GM21723 (cell line): ENCODE data around the gene DHTKD1.

ENCODE experiments used
- ATAC-seq: cut with Tn5 transposase; IDR thresholded peaks from one replicate; pipeline ENCODE4 v1.9.1; 2021; ENCODE audit warnings: mild to moderate bottlenecking, moderate library complexity; ENCODE audit not compliant: unreplicated experiment

DHTKD1 gene, protein sequence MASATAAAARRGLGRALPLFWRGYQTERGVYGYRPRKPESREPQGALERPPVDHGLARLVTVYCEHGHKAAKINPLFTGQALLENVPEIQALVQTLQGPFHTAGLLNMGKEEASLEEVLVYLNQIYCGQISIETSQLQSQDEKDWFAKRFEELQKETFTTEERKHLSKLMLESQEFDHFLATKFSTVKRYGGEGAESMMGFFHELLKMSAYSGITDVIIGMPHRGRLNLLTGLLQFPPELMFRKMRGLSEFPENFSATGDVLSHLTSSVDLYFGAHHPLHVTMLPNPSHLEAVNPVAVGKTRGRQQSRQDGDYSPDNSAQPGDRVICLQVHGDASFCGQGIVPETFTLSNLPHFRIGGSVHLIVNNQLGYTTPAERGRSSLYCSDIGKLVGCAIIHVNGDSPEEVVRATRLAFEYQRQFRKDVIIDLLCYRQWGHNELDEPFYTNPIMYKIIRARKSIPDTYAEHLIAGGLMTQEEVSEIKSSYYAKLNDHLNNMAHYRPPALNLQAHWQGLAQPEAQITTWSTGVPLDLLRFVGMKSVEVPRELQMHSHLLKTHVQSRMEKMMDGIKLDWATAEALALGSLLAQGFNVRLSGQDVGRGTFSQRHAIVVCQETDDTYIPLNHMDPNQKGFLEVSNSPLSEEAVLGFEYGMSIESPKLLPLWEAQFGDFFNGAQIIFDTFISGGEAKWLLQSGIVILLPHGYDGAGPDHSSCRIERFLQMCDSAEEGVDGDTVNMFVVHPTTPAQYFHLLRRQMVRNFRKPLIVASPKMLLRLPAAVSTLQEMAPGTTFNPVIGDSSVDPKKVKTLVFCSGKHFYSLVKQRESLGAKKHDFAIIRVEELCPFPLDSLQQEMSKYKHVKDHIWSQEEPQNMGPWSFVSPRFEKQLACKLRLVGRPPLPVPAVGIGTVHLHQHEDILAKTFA

DNA sequence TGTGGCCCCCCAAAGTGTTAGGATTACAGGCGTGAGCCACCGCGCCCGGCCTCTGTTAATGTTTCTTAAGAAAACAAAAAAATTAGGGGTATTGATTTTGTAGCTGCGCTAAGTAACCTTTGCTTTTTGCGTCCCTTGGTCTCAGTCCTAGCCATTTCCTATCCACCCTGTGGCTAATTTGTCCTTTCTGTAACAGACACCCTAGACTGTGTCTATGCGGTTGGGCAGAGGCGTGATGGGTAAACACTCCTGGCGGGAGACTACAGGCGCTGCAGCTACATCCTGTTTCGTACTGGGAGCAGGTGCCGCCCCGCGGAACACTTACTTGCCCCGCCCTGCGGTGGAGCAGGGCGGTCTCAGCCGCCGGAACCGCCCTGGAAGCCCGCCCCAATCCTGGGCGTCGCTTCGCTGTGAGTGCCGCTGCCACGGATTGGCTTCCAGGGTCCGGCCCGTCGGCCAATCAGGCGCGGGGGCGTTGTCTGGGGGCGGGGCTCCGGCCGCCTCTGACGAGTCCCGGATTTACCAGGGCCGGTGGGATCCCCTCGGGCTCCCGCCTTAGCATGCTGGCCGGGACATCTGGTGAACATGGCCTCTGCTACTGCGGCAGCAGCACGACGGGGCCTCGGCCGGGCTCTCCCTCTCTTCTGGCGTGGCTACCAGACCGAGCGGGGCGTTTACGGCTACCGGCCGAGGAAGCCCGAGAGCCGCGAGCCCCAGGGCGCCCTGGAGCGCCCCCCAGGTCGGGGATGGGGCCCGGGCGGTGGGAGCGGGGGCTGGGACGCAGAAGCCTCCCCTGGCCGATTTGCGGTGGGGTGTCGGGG is at the start of gene DHTKD1:
DHTKD1 (plus strand) TSS at position 506 of the 821 bp plus-strand sequence; CDS start at position 586, 80 bp downstream.
- peak; percentile 95 for ATAC-seq

DNA sequence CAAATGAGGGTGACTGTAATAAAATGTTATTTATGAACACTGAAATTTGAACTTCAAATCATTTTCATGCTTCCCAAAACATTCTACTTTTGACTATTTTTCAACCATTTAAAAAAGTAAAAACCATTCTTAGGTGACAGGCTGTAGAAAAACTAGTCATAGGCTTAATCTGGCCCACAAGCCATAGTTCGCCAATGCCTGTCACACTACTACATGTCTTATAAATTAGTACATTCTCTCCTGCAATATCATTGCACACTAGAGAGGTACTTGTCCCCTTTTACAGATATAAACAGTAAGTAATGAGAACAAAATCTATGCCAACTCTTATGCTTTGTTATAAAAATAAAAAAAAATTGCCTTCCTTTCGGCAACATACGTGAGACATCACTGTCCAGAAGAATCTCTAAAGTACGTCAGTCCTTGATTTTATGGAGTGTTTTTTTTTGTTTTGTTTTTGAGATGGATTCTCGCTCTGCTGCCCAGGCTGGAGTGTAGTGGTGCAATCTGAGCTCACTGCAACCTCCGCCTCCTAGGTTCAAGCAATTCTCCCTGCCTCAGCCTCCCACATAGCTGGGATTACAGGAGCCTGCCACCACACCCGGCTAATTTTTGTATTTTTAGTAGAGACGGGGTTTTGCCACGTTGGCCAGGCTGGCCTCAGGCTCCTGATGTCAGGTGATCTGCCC is 49.3 kb upstream of the DHTKD1 start:
- ATAC-seq: no peak

DNA sequence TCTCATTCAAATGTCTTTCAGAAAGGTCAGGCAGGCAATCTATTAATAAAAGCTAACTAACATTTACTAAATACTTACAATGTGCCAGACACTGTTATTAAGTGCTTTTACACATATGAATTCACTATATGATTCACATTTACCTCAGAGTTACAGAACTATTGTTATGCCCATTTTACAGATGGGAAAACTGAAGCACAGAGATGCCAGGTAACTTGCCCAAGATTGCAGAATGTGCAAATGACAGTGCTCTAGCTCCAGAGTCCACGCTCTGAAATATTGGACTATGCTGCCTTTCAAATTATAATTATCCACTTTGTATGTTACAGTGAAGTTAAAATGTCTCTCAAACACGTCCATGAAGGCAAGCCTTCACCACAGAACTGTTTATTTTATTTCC is 48.2 kb upstream of the DHTKD1 start:
- ATAC-seq: no peak

DNA sequence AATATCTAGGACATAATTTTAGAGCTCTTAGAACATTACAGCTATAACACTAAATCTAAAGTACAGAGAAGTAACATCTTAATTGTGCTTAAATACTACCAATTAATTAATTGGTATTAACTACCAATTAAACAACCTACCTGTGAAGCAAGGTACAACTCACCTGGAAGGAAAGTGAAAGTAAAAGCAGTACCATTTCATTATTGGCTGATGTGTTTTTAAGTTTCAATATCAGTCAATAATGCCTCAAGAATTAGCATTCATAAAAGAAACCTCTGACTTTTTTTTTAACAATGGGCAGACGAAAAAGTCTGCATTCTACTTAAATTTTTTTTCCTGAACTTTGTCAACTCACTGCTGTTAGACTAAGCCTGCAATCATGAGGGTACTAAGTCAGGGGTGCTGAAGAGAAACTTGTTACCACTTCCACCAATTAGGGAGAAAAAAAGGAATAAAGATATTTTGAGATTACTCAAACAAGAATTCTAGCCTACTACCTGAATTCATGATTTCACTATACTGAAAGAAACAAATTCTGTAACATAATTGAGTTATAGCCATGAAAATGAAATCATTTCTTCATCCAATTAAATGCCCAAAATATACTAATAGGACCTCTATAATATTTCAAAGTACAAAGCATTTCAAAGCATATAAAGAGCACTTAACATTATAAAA is 46.0 kb upstream of the DHTKD1 start:
- ATAC-seq: no peak

DNA sequence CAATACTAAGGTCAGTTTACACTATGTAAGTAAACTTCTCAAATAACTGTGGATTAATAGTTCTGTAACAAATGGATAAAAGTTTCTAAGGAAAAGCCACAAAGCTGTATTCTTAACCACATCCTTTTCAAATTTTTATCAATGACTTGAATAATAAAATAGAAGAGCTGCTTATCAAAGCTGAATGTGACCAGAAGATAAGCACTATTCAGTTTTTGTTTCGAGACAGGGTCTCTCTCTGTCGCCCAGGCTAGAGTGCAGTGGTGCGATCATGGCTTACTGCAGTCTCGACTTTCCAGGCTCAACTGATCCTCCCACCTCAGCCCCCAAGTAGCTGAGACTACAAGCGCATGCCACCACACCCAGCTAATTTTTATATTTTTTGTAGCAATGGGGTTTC is 43.2 kb upstream of the DHTKD1 start:
- no peak for ATAC-seq

DNA sequence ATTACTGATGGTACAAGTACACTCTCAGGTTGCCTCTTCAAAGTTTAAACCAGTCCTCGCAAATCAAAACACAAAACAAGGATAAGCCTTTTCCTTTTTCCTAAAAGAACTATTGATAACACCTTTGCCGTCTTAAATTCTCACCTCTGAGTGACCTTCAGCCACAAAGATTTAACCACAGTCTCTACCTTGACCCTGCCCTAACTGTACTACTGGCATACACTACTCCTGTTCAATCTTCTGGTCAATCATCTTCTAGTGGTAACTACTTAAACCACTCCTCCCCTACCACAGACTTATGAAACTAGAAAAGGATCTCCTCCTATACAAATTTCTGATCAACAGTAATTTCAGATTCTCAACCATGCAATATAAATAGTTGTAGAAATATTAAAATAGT is 41.2 kb upstream of the DHTKD1 start:
- no peak for ATAC-seq

DNA sequence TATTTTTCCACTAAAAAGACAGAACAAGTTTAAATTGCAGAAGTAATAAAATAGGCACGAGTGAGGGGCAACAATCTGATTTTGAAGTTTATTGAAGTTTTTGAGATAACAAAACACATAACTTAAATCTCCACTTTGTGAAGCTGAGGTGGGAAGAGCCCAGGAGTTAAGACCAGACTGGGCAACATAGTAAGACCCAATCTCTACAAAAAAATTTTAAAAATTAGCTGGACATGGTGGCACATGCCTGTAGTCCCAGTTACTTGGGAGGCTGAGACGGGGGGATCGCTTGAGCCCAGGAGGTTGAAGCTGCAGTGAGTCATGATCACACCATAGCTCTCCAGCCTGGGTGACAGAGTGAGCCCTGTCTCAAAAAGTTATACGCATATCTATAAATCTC is 37.4 kb upstream of the DHTKD1 start:
- no peak for ATAC-seq

DNA sequence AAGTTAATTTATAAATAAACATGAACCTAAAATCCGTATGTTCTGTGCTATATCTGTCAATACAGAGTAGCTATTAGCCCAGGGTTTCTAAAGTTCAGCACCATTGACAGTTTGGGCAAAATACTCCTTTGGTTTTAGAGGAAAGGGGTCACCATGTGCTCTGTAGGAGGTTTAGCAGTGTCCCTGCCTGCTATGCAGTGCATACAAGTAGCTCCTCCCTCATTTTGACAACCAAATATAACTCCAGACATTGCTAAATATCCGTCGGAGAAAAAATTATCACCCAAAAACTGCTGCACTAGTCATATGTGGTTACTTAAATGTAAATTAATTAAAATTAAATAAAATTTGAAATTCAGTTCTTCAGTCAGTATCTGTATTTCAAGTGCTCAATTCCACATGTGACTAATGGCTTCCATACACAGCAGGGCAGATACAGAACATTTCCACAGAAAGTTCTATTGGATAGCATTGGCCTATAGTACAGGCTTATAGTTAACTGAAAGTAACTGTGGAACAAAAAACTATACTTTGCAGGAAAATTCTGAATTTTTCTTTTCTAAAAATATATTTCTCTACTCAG is 32.6 kb upstream of the DHTKD1 start:
- ATAC-seq: no peak

DNA sequence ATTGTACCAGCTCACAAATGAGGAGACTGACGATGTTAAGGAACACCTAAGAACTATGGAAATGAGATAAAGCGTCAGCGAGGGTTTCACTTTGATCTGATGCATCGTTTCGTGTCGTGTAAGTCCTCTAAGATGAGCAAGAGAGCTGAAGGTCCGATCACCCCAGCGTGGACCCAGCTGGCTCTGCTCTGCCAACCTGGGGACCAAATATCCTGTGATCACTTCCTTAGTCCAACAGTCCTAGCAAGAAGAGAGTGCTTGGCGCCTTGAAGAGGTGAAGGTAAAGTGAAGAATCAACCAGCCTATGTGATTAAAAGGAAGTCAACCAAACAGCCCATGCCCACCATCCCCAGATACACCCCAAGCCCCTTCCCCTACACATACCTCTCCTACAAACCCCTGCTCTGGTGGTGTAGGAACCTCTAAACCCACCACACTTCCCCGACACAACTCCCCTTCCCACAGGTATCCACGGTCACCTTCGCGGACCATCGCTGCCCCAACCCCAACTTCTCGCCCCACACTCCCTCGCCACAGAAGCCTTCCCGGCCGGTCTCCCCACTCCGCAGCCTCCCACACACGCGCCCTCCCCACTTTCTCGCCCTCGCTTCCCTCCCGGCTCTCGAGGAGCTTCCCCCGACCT is 26.9 kb upstream of the DHTKD1 start:
- no peak for ATAC-seq

DNA sequence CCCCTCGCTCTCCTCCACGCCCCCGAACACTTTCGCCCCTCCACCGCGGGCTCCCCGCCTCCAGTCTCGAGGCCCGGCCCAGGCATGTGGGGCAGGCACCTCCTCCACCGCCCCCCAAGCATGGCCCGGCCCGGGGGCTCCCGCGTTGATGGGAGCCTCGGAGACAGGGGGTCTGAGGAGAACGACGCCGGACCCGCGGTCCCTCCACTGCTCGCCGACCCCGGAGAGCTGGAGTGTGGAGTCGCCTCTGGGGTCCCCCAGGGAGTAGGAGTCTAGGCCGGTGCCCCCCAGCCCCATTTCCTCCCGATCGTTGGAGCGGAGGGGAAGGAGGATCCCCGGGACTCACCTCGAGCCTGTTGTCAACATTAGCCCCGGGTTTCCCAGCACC is 26.4 kb upstream of the DHTKD1 start:
- peak; percentile 8 for ATAC-seq

DNA sequence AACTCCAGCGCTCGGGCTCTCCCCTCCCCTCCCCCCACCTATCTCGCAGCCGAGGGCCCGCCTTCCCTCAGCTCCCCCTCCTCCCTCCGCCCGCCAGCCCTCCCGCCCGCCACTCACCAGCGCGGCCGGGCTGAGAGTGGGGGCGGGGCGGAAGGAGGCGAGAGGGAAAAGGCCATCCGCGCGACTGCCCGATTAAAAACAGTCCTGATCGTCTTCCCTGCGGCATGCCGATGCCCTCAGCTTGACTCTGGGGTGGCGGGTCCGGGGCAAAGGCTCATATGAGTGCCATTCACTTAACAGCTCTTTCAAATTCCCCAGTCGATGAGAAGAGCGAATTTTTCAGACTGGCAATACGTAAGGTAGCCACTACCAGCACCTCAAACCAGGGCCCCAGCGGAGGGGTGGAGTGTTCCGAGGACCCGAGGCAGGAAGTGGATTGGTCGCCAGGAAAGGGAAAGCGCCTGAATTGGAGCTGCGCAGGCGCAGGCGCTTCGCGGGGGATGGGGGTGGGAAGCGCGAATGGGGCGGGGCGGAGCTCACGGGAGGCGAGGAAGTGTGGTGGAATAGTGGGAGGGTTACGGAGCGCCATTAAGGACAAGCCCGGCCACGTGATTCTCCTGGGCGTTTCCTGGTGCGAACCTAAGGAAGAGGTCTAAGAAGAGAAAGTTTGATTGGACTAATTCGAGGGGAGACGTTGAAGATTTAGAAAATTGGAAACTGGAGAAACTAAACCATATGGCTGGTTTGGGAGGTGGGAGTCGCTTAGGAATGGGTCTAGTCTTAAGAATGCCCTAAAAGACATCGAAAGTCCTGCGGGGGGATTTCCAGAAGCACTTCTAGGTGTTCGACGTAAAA is 25.7 kb upstream of the DHTKD1 start, which contains the start of gene UPF2:
UPF2 (minus strand) TSS at position 13 of the 855 bp plus-strand sequence. CDS start 7,386 bp downstream, outside the sequence.
- ATAC-seq: peak; percentile 60

DNA sequence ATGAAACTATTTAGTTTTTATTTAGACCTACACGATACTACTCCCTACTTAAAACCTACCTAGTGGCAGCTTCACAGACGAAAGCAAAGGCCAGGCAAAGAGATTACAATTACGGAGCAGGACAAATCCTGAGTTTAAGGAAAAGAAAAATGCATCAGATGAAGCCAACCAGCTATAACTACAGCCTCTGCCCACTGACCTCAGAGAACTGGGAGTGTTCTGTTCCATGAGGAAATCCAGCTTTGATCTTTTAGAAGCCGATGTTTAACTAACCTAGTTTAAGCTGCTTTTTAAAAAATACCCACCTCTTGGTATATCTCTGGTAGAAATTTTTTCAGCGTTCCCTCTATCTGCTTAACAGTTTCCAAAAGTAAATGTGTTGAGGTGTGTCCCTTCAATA is 23.2 kb upstream of the DHTKD1 start:
- no peak for ATAC-seq

DNA sequence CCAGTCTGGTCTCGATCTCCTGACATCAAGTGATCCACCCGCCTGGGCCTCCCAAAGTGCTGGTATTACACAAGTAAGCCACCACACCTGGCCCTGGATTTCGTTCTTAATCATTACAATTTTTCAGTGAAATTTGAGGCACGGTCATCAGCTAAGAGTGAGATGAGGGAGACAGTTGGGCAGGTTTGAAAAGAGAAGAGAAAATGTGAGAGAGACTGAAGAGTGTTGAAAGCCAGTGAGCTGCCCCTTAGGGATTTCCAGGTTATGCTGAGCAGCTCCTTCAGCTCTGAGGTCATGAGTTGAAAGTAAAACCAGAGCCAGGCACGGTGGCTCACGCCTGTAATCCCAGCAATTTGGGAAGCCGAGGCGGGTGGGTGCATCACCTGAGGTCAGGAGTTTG is 20.2 kb upstream of the DHTKD1 start:
- peak; percentile 37 for ATAC-seq

DNA sequence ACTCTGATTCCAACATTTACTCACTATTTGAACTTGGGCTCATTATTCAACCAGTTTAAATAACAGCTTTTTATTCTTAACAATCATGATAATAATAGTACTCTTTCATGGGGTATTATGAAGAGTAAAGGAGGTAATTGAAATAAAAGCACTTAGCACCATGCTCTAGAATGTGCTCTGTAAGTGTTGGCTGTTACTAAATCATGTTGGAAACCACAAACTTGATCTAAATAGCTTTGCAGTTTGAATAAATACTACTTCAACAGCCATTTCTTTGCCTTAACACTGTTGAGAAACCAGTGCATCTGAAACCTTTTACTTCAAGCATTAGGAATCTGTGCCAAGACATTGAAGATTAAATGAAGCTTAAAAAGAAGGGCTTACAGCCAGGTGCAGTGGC is 18.2 kb upstream of the DHTKD1 start:
- ATAC-seq: no peak

DNA sequence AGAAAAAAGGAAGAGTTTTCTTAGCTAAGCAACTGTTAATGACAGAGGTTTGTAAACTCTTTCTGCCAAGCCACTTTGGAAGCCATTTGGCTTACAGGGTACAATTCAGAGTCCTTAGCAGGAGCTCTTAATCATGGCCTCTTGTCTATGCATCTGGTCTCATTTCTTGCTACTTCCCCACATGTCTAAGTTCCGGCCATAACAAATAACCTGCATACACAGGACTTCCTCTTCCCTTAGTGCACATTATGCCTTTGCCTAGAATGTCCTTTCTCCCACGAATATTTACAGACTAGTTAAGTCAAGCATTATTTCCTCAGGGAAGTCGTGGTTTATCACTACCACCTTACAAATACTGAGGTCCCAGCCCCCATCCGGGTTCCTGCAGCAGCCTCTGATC is 17.5 kb upstream of the DHTKD1 start:
- no peak for ATAC-seq

DNA sequence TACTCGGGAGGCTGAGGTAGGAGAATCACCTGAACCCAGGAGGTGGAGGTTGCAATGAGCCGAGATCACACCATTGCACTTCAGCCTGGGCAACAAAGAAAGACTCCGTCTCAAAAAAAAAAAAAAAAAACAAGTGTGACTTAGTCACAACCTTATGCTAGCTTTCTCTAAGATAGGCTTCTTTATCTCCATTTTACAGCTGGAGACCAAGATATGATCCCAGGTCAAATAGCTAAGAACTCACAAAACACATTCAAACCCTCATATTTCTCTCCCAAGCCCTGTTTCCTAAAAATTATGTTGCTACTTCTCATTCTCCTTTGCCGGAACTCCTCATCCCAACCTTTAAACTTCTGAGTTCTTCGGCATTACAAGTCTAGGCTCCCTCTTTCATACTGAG is 13.0 kb upstream of the DHTKD1 start:
- ATAC-seq: no peak

DNA sequence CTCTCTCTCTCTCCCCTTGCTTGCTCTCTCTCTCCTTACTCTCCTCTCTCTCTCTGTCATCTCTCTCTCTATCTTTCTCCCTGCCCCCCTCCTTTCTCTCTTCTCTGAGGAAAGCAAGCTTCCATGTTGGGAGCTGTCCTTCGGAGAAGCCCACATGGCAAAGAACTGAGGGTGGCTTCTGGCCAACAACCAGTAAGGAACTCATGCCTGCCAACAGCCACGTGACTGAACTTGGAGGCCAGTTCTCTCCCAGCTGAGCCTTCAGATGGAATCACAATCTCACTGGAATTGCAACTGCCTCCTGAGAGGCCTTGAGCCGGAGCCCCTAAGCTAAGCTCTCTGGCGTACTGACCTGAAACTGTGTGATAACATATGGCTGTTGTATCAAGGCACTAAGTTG is 12.0 kb upstream of the DHTKD1 start:
- ATAC-seq: no peak

DNA sequence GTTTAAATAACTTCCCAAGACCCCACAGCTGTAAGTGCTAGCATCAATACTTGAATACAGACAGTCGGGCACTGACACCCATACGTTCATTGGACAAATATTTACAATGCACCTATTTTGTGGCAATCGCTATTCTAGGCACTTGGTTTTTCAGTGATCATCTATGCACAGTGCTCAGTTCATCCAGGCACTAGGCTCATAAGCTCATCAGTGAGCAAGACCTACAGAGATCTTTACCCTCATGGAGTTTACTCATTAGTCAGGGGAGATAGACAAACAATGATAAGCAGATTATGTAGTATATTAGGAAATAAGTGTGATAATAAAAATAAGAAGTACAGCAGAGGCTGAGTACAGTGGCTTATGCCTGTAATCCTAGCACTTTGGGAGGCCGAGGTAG is 7.6 kb upstream of the DHTKD1 start:
- no peak for ATAC-seq
